HG02973 (cell line): ENCODE measurements around the gene RASA3.
"Not testable (repeated sequence)": the region's sequence is repeated elsewhere in the genome, so short reads cannot be mapped to it uniquely, and the experiment has no call there.

Source experiments
- ATAC-seq: cut with Tn5 transposase; IDR thresholded peaks from one replicate; pipeline ENCODE4 v1.9.1; 2021; ENCODE audit warnings: moderate library complexity; ENCODE audit not compliant: unreplicated experiment

RASA3 gene

GRCh38 chr13:114102521-114103288 lies 29.7 kb downstream of the RASA3 start:
- no peak for ATAC-seq

GRCh38 chr13:114102131-114102520 lies 30.3 kb downstream of the RASA3 start:
- ATAC-seq, result no peak

- ATAC-seq, result no peak
Observed at GRCh38 chr13:114101358-114102130, 30.9 kb downstream of the RASA3 start.

GRCh38 chr13:114100446-114101357 lies 31.7 kb downstream of the RASA3 start:
- no peak for ATAC-seq

- ATAC-seq, result no peak
Observed at GRCh38 chr13:114099918-114100445, 32.4 kb downstream of the RASA3 start.

GRCh38 chr13:114099191-114099590 lies 33.2 kb downstream of the RASA3 start:
- ATAC-seq, result no peak

GRCh38 chr13:114098689-114099056 lies 33.8 kb downstream of the RASA3 start:
- ATAC-seq, result not testable (repeated sequence)

GRCh38 chr13:114097893-114098688 lies 34.3 kb downstream of the RASA3 start:
- no peak for ATAC-seq

GRCh38 chr13:114097212-114097892 lies 35.1 kb downstream of the RASA3 start:
- no peak for ATAC-seq

- ATAC-seq, result no peak
Observed at GRCh38 chr13:114096811-114097211, 35.6 kb downstream of the RASA3 start.

GRCh38 chr13:114096031-114096485 lies 36.4 kb downstream of the RASA3 start:
- ATAC-seq, result no peak

GRCh38 chr13:114095486-114095885 lies 36.9 kb downstream of the RASA3 start:
- no peak for ATAC-seq

GRCh38 chr13:114093118-114093517 lies 39.3 kb downstream of the RASA3 start:
- no peak for ATAC-seq

- no peak for ATAC-seq
Observed at GRCh38 chr13:114092468-114092867, 40.0 kb downstream of the RASA3 start.

- no peak for ATAC-seq
Observed at GRCh38 chr13:114090476-114090875, 41.9 kb downstream of the RASA3 start.

- no peak for ATAC-seq
Observed at GRCh38 chr13:114089751-114090400, 42.5 kb downstream of the RASA3 start.

- ATAC-seq, result no peak
Observed at GRCh38 chr13:114089341-114089740, 43.1 kb downstream of the RASA3 start.

GRCh38 chr13:114088863-114089262 lies 43.6 kb downstream of the RASA3 start:
- no peak for ATAC-seq

- no peak for ATAC-seq
Observed at GRCh38 chr13:114088234-114088633, 44.2 kb downstream of the RASA3 start.
